ENCODE data around the gene BUD31. TPM values are rescaled to one million over a fixed set of nuclear protein-coding genes. Genes with fewer than 3 reads are reported as not detected.

BUD31 gene
- total and polyA plus RNA-seq, 2 of the 4 experiments (the other 2 are of a cell fraction): 72.6 to 97.2 TPM

DNA sequence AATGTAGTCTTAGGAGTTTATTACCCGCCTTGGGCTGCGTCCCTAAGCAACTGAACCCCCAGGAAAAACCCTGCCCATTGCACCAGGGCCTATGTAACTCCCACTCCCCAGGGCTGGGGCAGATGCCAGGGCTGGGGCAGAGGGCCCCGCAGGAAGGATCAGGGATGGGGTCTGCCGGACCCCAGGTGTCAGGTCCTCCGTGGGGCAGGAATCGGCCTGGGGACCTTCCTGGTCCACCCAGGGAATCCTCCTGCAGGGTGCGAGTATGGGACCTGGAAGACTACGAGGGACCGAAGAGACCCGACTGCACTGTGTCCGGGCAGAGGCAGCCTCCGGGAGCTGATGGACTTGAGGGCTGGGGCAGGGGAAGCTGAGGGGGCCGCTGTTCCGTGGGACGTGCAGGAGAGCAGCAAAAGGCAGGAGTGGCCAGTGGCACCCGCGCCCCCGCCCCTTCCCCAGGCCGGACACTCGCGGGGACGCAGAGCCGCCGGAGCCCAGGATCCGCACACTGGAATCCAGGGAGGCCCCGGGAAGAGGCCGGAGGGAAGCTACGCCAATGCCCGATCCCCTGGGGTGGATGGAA, 59.7 kb downstream of the BUD31 start:
- in situ Hi-C loops (cut with MboI; ENCODE audit: low sequenced_read_pairs): no loop called here
- H2AFZ ChIP-seq (replicated peaks; ENCODE audit: low read length, poor library complexity): no peak overlapping the region
- H2BK20ac ChIP-seq (ENCODE audit: low read depth, low read length): no peak overlapping the region
- H3K4me1 ChIP-seq (ENCODE audit: control insufficient read depth, insufficient read depth, low read length): no peaks in the 10 kb centered on the region; the same call in 1 of the 2 replicates
- DNase-seq (no peak), ATAC-seq (ENCODE audit: low read depth) (no peak)
- H3K4me2 ChIP-seq (ENCODE audit: low read depth, low read length): no peak overlapping the region
- dilution Hi-C loops (cut with HindIII; ENCODE audit: low sequenced_read_pairs, unreplicated experiment): no loop called here
- H3K4me3 ChIP-seq (ENCODE audit: insufficient read depth, low read depth, low read length): no peak overlapping the region
- WGBS, 2 experiments (ENCODE audit: extremely low coverage in 2 of 2, insufficient read length in 1 of 2): 93% methylated on average over 5 of the region's 29 CpGs; no CpG with 5 or more reads in 1 of the 2 experiments
- no peak overlapping the region for H4K91ac ChIP-seq (ENCODE audit: insufficient read depth, low read depth, low read length)
- no peak overlapping the region for H2AK9ac ChIP-seq (replicated peaks; ENCODE audit: low read depth, low read length, poor library complexity)
- ChIA-PET POLR2A (ENCODE audit: unreplicated experiment) (no interaction called here), CTCF (no interaction called here)
- H3K27ac ChIP-seq (ENCODE audit: insufficient read depth, low read length): no peak overlapping the region
- no TSS peak for BruUV-seq (replicated peaks)
- TF ChIP-seq NFE2L2 (IDR thresholded peaks at IDR 0.05; ENCODE audit: low read depth, low read length) (no peak), RAD21 (IDR thresholded peaks at IDR 0.05; ENCODE audit: low read length) (no peak), CHD1 (IDR thresholded peaks at IDR 0.05; ENCODE audit: low read depth, low read length) (no peak), MXI1 (IDR thresholded peaks at IDR 0.05; ENCODE audit: borderline replicate concordance, low read depth, low read length) (no peak), MAFK (IDR thresholded peaks at IDR 0.05; ENCODE audit: low read depth, low read length) (no peak), MAZ (IDR thresholded peaks at IDR 0.05; ENCODE audit: borderline replicate concordance, low read depth, low read length) (no peak)
- TF ChIP-seq, protein P1, sequence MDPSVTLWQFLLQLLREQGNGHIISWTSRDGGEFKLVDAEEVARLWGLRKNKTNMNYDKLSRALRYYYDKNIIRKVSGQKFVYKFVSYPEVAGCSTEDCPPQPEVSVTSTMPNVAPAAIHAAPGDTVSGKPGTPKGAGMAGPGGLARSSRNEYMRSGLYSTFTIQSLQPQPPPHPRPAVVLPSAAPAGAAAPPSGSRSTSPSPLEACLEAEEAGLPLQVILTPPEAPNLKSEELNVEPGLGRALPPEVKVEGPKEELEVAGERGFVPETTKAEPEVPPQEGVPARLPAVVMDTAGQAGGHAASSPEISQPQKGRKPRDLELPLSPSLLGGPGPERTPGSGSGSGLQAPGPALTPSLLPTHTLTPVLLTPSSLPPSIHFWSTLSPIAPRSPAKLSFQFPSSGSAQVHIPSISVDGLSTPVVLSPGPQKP (IDR thresholded peaks at IDR 0.05; ENCODE audit: borderline replicate concordance, low read depth, low read length): no peak
- H3K9me1 ChIP-seq (ENCODE audit: insufficient read depth, low read length): peaks cover 3% of the 10 kb centered on the region; the same call in 1 of the 2 replicates
- peaks cover 5% of the 10 kb centered on the region; the same call in 1 of the 2 replicates for H4K20me1 ChIP-seq (ENCODE audit: insufficient read depth, low read length)
- H3K4ac ChIP-seq (ENCODE audit: low read depth, low read length): no peak overlapping the region
- H3K79me1 ChIP-seq (ENCODE audit: low read depth in 1 of 2, low read length in 2 of 2): peaks cover 5 to 32% of the 10 kb centered on the region in 2 experiments
- no peaks in the 10 kb centered on the region for H3K9me3 ChIP-seq (ENCODE audit: control insufficient read depth, insufficient read depth, low read length)
- peaks cover 4% of the 10 kb centered on the region for H3K36me3 ChIP-seq (ENCODE audit: control insufficient read depth, insufficient read depth, low read length)
- H4K5ac ChIP-seq (ENCODE audit: low read depth, low read length): no peak overlapping the region
- no peak overlapping the region for H2BK120ac ChIP-seq (ENCODE audit: low read depth, low read length)
- H4K8ac ChIP-seq (ENCODE audit: low read depth in 2 of 2, low read length in 2 of 2): no peak overlapping the region
- no peak overlapping the region for H3K9ac ChIP-seq (ENCODE audit: low read depth, low read length)
- no peak overlapping the region for H3K18ac ChIP-seq (ENCODE audit: low read depth, low read length)
- H2BK5ac ChIP-seq (ENCODE audit: low read depth, low read length, poor library complexity, severe bottlenecking): no peak overlapping the region
- H3K27me3 ChIP-seq (ENCODE audit: control insufficient read depth, insufficient read depth, low read length): no peaks in the 10 kb centered on the region
- no peak overlapping the region for H3K14ac ChIP-seq (replicated peaks; ENCODE audit: low read depth, low read length)
- no peak overlapping the region for H3K56ac ChIP-seq (ENCODE audit: extremely low read depth, insufficient read depth, low read length)
- intact Hi-C loops (cut with micrococcal nuclease): no loop called here
- no peak overlapping the region for H3K23ac ChIP-seq (ENCODE audit: low read depth, low read length)
- no peak overlapping the region for H2AK5ac ChIP-seq (ENCODE audit: low read depth, low read length)
- no peak overlapping the region for H2BK15ac ChIP-seq (ENCODE audit: low read depth, low read length)

Other genes starting within 250 kb of the BUD31 start
- gene KPNA7, start 200.9 kb upstream of the BUD31 start, total RNA-seq (2012; rRNA removed): not detected in 2 replicates
- gene KPNA7, start 200.9 kb upstream of the BUD31 start, polyA plus RNA-seq (2012; rRNA removed): not detected in 2 replicates
- 0.18 and 0.28 TPM in 2 replicates for gene MYH16, start 136.1 kb upstream of the BUD31 start, total RNA-seq (2012; rRNA removed)
- 0.03 and 0.09 TPM in 2 replicates for gene MYH16, start 136.1 kb upstream of the BUD31 start, polyA plus RNA-seq (2012; rRNA removed)
- 321 and 327 TPM in 2 replicates for gene ARPC1A, start 83.1 kb upstream of the BUD31 start, total RNA-seq (2012; rRNA removed)
- gene ARPC1A, start 83.1 kb upstream of the BUD31 start, polyA plus RNA-seq (2012; rRNA removed): 253 and 260 TPM in 2 replicates
- 243 and 351 TPM in 2 replicates for gene ARPC1B, start 34.2 kb upstream of the BUD31 start, total RNA-seq (2012; rRNA removed)
- gene ARPC1B, start 34.2 kb upstream of the BUD31 start, polyA plus RNA-seq (2012; rRNA removed): 488 and 548 TPM in 2 replicates
- 40.3 and 124 TPM in 2 replicates for gene PDAP1, start 372 bp upstream of the BUD31 start, total RNA-seq (2012; rRNA removed)
- 123 and 193 TPM in 2 replicates for gene PDAP1, start 372 bp upstream of the BUD31 start, polyA plus RNA-seq (2012; rRNA removed)
- 2.2 and 2.8 TPM in 2 replicates for gene PTCD1, start 29.8 kb downstream of the BUD31 start, total RNA-seq (2012; rRNA removed)
- gene PTCD1, start 29.8 kb downstream of the BUD31 start, polyA plus RNA-seq (2012; rRNA removed): 4.0 and 4.7 TPM in 2 replicates
- 23.8 and 23.9 TPM in 2 replicates for gene CPSF4, start 30.0 kb downstream of the BUD31 start, total RNA-seq (2012; rRNA removed)
- gene CPSF4, start 30.0 kb downstream of the BUD31 start, polyA plus RNA-seq (2012; rRNA removed): 38.5 and 44.9 TPM in 2 replicates
- gene ATP5MF, start 57.2 kb downstream of the BUD31 start, total RNA-seq (2012; rRNA removed): 559 and 1,184 TPM in 2 replicates
- 1,472 and 2,029 TPM in 2 replicates for gene ATP5MF, start 57.2 kb downstream of the BUD31 start, polyA plus RNA-seq (2012; rRNA removed)
- 4.2 and 4.8 TPM in 2 replicates for gene ZNF789, start 63.9 kb downstream of the BUD31 start, total RNA-seq (2012; rRNA removed)
- gene ZNF789, start 63.9 kb downstream of the BUD31 start, polyA plus RNA-seq (2012; rRNA removed): 7.4 and 8.9 TPM in 2 replicates
- gene ZNF394, start 91.3 kb downstream of the BUD31 start, total RNA-seq (2012; rRNA removed): 22.8 and 24.7 TPM in 2 replicates
- gene ZNF394, start 91.3 kb downstream of the BUD31 start, polyA plus RNA-seq (2012; rRNA removed): 10.7 and 10.9 TPM in 2 replicates
- 15.8 and 16.3 TPM in 2 replicates for gene ZKSCAN5, start 95.7 kb downstream of the BUD31 start, total RNA-seq (2012; rRNA removed)
- gene ZKSCAN5, start 95.7 kb downstream of the BUD31 start, polyA plus RNA-seq (2012; rRNA removed): 5.4 and 5.5 TPM in 2 replicates
- 5.9 and 10.3 TPM in 2 replicates for gene FAM200A, start 143.1 kb downstream of the BUD31 start, total RNA-seq (2012; rRNA removed)
- 4.5 and 6.0 TPM in 2 replicates for gene FAM200A, start 143.1 kb downstream of the BUD31 start, polyA plus RNA-seq (2012; rRNA removed)
- gene ZNF655, start 149.7 kb downstream of the BUD31 start, total RNA-seq (2012; rRNA removed): 49.6 and 56.4 TPM in 2 replicates
- 47.9 and 54.7 TPM in 2 replicates for gene ZNF655, start 149.7 kb downstream of the BUD31 start, polyA plus RNA-seq (2012; rRNA removed)
- gene TMEM225B, start 189.3 kb downstream of the BUD31 start, total RNA-seq (2012; rRNA removed): 0.54 and 0.56 TPM in 2 replicates
- gene TMEM225B, start 189.3 kb downstream of the BUD31 start, polyA plus RNA-seq (2012; rRNA removed): 0.27 and 0.32 TPM in 2 replicates
- gene ZSCAN25, start 208.0 kb downstream of the BUD31 start, total RNA-seq (2012; rRNA removed): 9.0 and 9.2 TPM in 2 replicates
- 6.2 TPM in 2 replicates for gene ZSCAN25, start 208.0 kb downstream of the BUD31 start, polyA plus RNA-seq (2012; rRNA removed)

All from IMR-90 (cell line).